ENCODE results near the gene CLEC2D. TPM values are rescaled to one million over a fixed set of nuclear protein-coding genes. Genes with fewer than 3 reads are reported as not detected.

CLEC2D gene
- total RNA-seq, 1 donor from 2014 or later = 18.9 TPM

- Mint-ChIP-seq H3K27ac (ENCODE audit: unreplicated experiment) (no peak overlapping the region), H3K27me3 (ENCODE audit: unreplicated experiment) (no peaks in the 10 kb centered on the region), H3K4me3 (ENCODE audit: unreplicated experiment) (no peak overlapping the region), H3K4me1 (ENCODE audit: unreplicated experiment) (peaks cover 10% of the 10 kb centered on the region), H3K36me3 (ENCODE audit: low read depth, unreplicated experiment) (peaks cover 19% of the 10 kb centered on the region), H3K9me3 (ENCODE audit: unreplicated experiment) (peaks cover 7% of the 10 kb centered on the region)
- DNase-seq (ENCODE audit: low spot score) = peak; percentile 61
- peak; percentile 89 for TF ChIP-seq CTCF (IDR thresholded peaks at IDR 0.05; ENCODE audit: unreplicated experiment)
Measured at GRCh38 chr12:9634177-9634803, 35.2 kb upstream of the CLEC2D start.

GRCh38 chr12:9634969-9635754 lies 34.4 kb upstream of the CLEC2D start:
- Mint-ChIP-seq H3K36me3 (ENCODE audit: low read depth, unreplicated experiment) (peaks cover 19% of the 10 kb centered on the region), H3K4me3 (ENCODE audit: unreplicated experiment) (no peak overlapping the region), H3K9me3 (ENCODE audit: unreplicated experiment) (peaks cover 7% of the 10 kb centered on the region), H3K4me1 (ENCODE audit: unreplicated experiment) (peaks cover 7% of the 10 kb centered on the region), H3K27ac (ENCODE audit: unreplicated experiment) (no peak overlapping the region), H3K27me3 (ENCODE audit: unreplicated experiment) (no peaks in the 10 kb centered on the region)
- DNase-seq (ENCODE audit: low spot score) = no peak
- no peak for TF ChIP-seq CTCF (IDR thresholded peaks at IDR 0.05; ENCODE audit: unreplicated experiment)

- peaks cover 23% of the 10 kb centered on the region for H3K36me3 Mint-ChIP-seq (ENCODE audit: low read depth, unreplicated experiment)
- H3K4me1 Mint-ChIP-seq (ENCODE audit: unreplicated experiment) = peaks cover 7% of the 10 kb centered on the region
- no peak overlapping the region for H3K4me3 Mint-ChIP-seq (ENCODE audit: unreplicated experiment)
- no peaks in the 10 kb centered on the region for H3K27me3 Mint-ChIP-seq (ENCODE audit: unreplicated experiment)
- H3K9me3 Mint-ChIP-seq (ENCODE audit: unreplicated experiment) = peaks cover 7% of the 10 kb centered on the region
- H3K27ac Mint-ChIP-seq (ENCODE audit: unreplicated experiment) = no peak overlapping the region
- no peak for DNase-seq (ENCODE audit: low spot score)
- no peak for TF ChIP-seq CTCF (IDR thresholded peaks at IDR 0.05; ENCODE audit: unreplicated experiment)
Measured at GRCh38 chr12:9636150-9636850, 33.2 kb upstream of the CLEC2D start.

- Mint-ChIP-seq H3K27me3 (ENCODE audit: unreplicated experiment) (no peaks in the 10 kb centered on the region), H3K36me3 (ENCODE audit: low read depth, unreplicated experiment) (peaks cover 18% of the 10 kb centered on the region), H3K9me3 (ENCODE audit: unreplicated experiment) (peaks cover 7% of the 10 kb centered on the region), H3K4me3 (ENCODE audit: unreplicated experiment) (no peak overlapping the region), H3K4me1 (ENCODE audit: unreplicated experiment) (peaks cover 7% of the 10 kb centered on the region), H3K27ac (ENCODE audit: unreplicated experiment) (no peak overlapping the region)
- no peak for DNase-seq (ENCODE audit: low spot score)
- TF ChIP-seq CTCF (IDR thresholded peaks at IDR 0.05; ENCODE audit: unreplicated experiment) = no peak
Measured at GRCh38 chr12:9636851-9637206, 32.7 kb upstream of the CLEC2D start.
